Hepatocyte (in vitro differentiated cells): ENCODE data around the gene GNB1L. TPM values are rescaled to one million over a fixed set of nuclear protein-coding genes. Genes with fewer than 3 reads are reported as not detected.

Experiments used
- DNase-seq: peaks from one replicate; pipeline ENCODE4 v3.0.0-alpha.2; 2016; ENCODE audit warnings: low spot score
- H2AFZ ChIP-seq: fragments of 200-600 bp; sonication (generic); 2 replicates; pipeline ENCODE4 v1.6.0; 2016; ENCODE audit warnings: antibody characterized with exemption, mild to moderate bottlenecking
- H3K27ac ChIP-seq: fragments of 200-600 bp; sonication (generic); 2 replicates; pipeline ENCODE4 v1.5.1; 2016; ENCODE audit warnings: mild to moderate bottlenecking
- H3K27me3 ChIP-seq: fragments of 200-600 bp; sonication (generic); 2 replicates; pipeline ENCODE4 v1.6.1; 2016
- H3K36me3 ChIP-seq: fragments of 200-600 bp; sonication (generic); replicated peaks from 2 replicates; pipeline ENCODE4 v1.5.1; 2016; ENCODE audit warnings: low read depth; ENCODE audit not compliant: insufficient read depth
- H3K4me1 ChIP-seq: fragments of 200-600 bp; sonication (generic); 2 replicates; pipeline ENCODE4 v1.5.1; 2016; ENCODE audit warnings: mild to moderate bottlenecking, moderate library complexity; ENCODE audit not compliant: insufficient read depth
- H3K4me2 ChIP-seq: fragments of 200-600 bp; sonication (generic); 2 replicates; pipeline ENCODE4 v1.6.0; 2016
- H3K4me3 ChIP-seq: fragments of 200-600 bp; sonication (generic); 2 replicates; pipeline ENCODE4 v1.5.1; 2016; ENCODE audit warnings: mild to moderate bottlenecking
- H3K79me2 ChIP-seq: fragments of 200-600 bp; sonication (generic); 2 replicates; pipeline ENCODE4 v1.6.0; 2017; ENCODE audit warnings: mild to moderate bottlenecking
- H3K9me2 ChIP-seq: fragments of 200-600 bp; sonication (generic); replicated peaks from 2 replicates; pipeline ENCODE4 v1.6.0; 2017; ENCODE audit warnings: mild to moderate bottlenecking; ENCODE audit not compliant: insufficient read depth
- H3K9me3 ChIP-seq: fragments of 200-600 bp; sonication (generic); 2 replicates; pipeline ENCODE4 v1.5.1; 2016; ENCODE audit warnings: low read depth, mild to moderate bottlenecking
- H4K20me1 ChIP-seq: fragments of 200-600 bp; sonication (generic); 2 replicates; pipeline ENCODE4 v1.6.0; 2016; ENCODE audit warnings: mild to moderate bottlenecking; ENCODE audit not compliant: insufficient read depth, poor library complexity, severe bottlenecking
- CTCF ChIP-seq: fragments of 200-600 bp; sonication (generic); IDR thresholded peaks from 2 replicates; pipeline ENCODE4 v1.5.1; 2016; ENCODE audit warnings: antibody characterized with exemption, mild to moderate bottlenecking; ENCODE audit not compliant: poor library complexity
- EZH2 ChIP-seq: fragments of 200-600 bp; sonication (generic); IDR thresholded peaks from 2 replicates; pipeline ENCODE4 v1.6.1; 2016; ENCODE audit warnings: antibody characterized with exemption, mild to moderate bottlenecking, borderline replicate concordance
- EZH2phosphoT487 ChIP-seq: fragments of 200-600 bp; sonication (generic); IDR thresholded peaks from one replicate; pipeline ENCODE4 v1.6.1; 2018; ENCODE audit warnings: antibody characterized with exemption, mild to moderate bottlenecking, low read depth, moderate library complexity; ENCODE audit not compliant: unreplicated experiment, severe bottlenecking
- WGBS: methylation state at CpG from one replicate; pipeline ENCODE4 v1.1.6; 2016; ENCODE audit warnings: low lambda C conversion rate; ENCODE audit errors: missing lambda C conversion rate; 5-methylcytosine and 5-hydroxymethylcytosine counted together
- polyA plus RNA-seq: library from polyadenylated mRNA; unstranded; fragments of >200 nt; fragmentation: Nextera tagmentation; extraction: Ambion mirVana; gene quantifications from 2 replicates; pipeline ENCODE4 v1.2.1, GENCODE V29; 2016
- total RNA-seq: library from RNA; depleted of rRNA; stranded (reverse); fragments of >200 nt; gene quantifications from 2 replicates; pipeline ENCODE4 v1.2.3, GENCODE V29; 2014

GNB1L gene
- total and polyA plus RNA-seq, 2 experiments from 2014 or later: 4.1 to 8.5 TPM

GRCh38 chr22:19827341-19828034, 27.2 kb downstream of the GNB1L start:
- DNase-seq: no peak
- no peak overlapping the region for H2AFZ ChIP-seq
- no peak overlapping the region for H3K4me2 ChIP-seq
- H3K36me3 ChIP-seq: no peaks in the 10 kb centered on the region
- no peaks in the 10 kb centered on the region for H4K20me1 ChIP-seq
- H3K79me2 ChIP-seq: no peaks in the 10 kb centered on the region
- H3K9me2 ChIP-seq: no peaks in the 10 kb centered on the region
- no peaks in the 10 kb centered on the region for H3K27me3 ChIP-seq
- no peaks in the 10 kb centered on the region for H3K4me1 ChIP-seq
- H3K9me3 ChIP-seq: no peaks in the 10 kb centered on the region
- 82% methylated on average over 10 of the region's 10 CpGs for WGBS
- H3K27ac ChIP-seq: no peak overlapping the region
- TF ChIP-seq CTCF: no peak
- no peak for TF ChIP-seq EZH2phosphoT487
- TF ChIP-seq EZH2: no peak
- no peak overlapping the region for H3K4me3 ChIP-seq

GRCh38 chr22:19826619-19826950, 28.1 kb downstream of the GNB1L start:
- Histone ChIP-seq H3K9me3 (no peaks in the 10 kb centered on the region), H3K4me3 (no peak overlapping the region), H3K4me2 (no peak overlapping the region), H3K9me2 (no peaks in the 10 kb centered on the region), H2AFZ (no peak overlapping the region), H3K4me1 (no peaks in the 10 kb centered on the region), H4K20me1 (no peaks in the 10 kb centered on the region), H3K27me3 (no peaks in the 10 kb centered on the region), H3K79me2 (no peaks in the 10 kb centered on the region), H3K27ac (no peak overlapping the region), H3K36me3 (no peaks in the 10 kb centered on the region)
- WGBS: 97% methylated on average over 2 of the region's 2 CpGs
- TF ChIP-seq EZH2 (no peak), CTCF (no peak), EZH2phosphoT487 (no peak)
- DNase-seq: no peak

- Histone ChIP-seq H3K4me1 (no peaks in the 10 kb centered on the region), H3K4me3 (no peak overlapping the region), H4K20me1 (no peaks in the 10 kb centered on the region), H3K27me3 (no peaks in the 10 kb centered on the region), H3K9me2 (no peaks in the 10 kb centered on the region), H2AFZ (no peak overlapping the region), H3K36me3 (no peaks in the 10 kb centered on the region), H3K27ac (no peak overlapping the region), H3K9me3 (no peaks in the 10 kb centered on the region), H3K79me2 (no peaks in the 10 kb centered on the region), H3K4me2 (no peak overlapping the region)
- peak; percentile 3 for DNase-seq
- 91% methylated on average over 7 of the region's 7 CpGs for WGBS
- no peak for TF ChIP-seq EZH2
- no peak for TF ChIP-seq CTCF
- no peak for TF ChIP-seq EZH2phosphoT487
Observed at GRCh38 chr22:19825904-19826618, 28.6 kb downstream of the GNB1L start.
